GM12873 (cell line): ENCODE results near the gene JPH2.

Experiments
- CTCF ChIP-seq: IDR thresholded peaks from 2 replicates; pipeline ENCODE4 v1.5.1; 2012; ENCODE audit warnings: low read depth, mild to moderate bottlenecking, moderate library complexity, low read length, control low read depth; ENCODE audit not compliant: insufficient read depth; ENCODE audit errors: missing control alignments

The JPH2 gene

DNA sequence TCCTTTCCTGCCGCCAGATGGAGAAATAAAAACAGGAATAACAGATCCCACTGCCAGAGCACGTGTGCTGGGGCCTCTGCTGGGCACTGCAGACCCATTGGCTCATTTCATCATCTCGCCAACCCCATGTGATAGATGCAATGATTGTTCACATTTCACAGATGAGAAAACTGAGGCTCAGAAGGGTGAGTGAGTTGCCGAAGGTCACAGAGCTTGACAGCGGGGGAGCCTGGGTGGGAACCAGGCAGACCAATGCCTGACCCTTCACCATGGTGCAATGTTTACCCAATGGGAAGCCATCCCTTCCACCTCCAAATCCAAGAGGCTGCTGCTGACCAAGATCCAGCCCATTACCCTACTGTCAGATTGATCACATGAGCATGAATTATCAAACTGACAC lies 105.1 kb downstream of the JPH2 start:
- TF ChIP-seq CTCF = no peak

DNA sequence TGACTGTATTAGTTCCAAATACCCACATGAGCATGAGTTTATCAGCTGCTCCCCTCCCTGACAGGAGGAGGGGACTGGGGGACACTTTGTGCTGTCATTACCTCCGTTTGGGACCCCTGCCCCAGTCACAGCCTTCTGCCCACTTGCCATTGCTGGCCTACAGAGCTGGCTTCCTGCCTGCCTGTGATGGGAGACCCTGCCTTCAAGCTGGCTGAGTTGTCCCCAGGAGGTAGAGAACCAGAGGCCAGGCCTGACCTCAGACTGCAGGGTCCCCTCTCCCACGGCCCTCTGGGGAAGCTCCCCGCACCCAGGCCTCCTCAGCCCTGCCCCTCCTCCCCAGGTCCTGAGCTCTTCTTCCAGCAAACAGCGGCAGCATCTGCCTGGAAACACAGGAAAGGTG lies 105.5 kb downstream of the JPH2 start:
- no peak for TF ChIP-seq CTCF

DNA sequence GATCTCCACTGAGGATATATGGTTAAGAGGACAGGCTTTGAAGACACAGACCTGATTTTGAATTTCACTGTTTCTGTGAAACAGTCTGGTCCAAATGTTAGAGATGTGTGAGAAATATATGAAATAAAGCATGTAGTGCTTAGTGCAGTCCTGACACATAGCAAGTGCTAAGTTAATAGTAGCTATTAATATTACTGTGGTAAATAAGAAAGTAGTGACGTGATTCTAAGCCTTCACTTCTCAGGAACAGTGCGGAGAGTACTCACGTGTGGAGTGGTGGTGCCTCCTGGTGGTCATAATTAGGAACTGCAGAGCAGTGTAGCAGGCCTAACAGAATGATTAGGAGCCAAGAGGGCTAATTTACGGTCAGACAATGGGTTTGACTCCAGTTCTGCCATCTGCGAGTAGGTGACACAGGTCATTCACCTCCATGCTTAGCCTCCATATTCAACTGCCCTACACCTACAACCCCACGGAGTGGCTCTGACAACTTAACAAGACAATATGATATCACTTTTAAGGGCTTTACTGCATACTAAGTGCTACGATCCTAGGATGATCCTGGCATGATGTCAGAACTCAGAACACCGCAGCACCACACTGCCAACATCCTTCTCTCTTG lies 106.2 kb downstream of the JPH2 start:
- TF ChIP-seq CTCF = peak; percentile 99

DNA sequence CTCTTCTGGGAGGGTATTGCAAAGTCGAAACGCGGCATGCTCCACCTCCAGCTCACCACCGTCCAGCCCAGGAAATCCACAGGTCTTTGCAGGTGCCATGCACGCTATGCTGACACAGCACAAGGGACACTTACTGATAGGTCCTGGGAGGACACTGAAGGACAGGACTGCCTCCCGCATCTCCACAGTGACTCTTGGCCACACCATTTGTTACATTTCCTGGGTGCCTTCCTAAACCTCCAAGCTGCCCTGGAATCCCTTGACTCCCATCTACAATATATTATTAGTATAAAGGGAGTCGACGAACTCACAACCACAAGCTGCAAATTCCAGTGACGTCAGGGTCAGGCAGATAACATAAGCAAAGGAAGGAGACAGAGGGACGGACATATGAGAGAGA lies 106.9 kb downstream of the JPH2 start:
- no peak for TF ChIP-seq CTCF

- no peak for TF ChIP-seq CTCF
Measured at GRCh38 chr20:44079291-44079690, 107.7 kb downstream of the JPH2 start.

- no peak for TF ChIP-seq CTCF
Measured at GRCh38 chr20:44075950-44076232, 111.1 kb downstream of the JPH2 start.

- TF ChIP-seq CTCF = no peak
Measured at GRCh38 chr20:44075191-44075949, 111.6 kb downstream of the JPH2 start.
